Gastroesophageal sphincter (tissue), 4 donors: ENCODE measurements around the gene BPTF. TPM values are rescaled to one million over a fixed set of nuclear protein-coding genes. Genes with fewer than 3 reads are reported as not detected.
A peak's percentile ranks its signal among the peaks of the same experiment; 100 is the strongest.

ENCODE experiments used
- ATAC-seq: fragments of 150-250 bp; one replicate; pipeline ENCODE4 v1.9.1; 2016; ENCODE audit warnings: mild to moderate bottlenecking, moderate library complexity
- H3K27ac ChIP-seq, 4 donors: fragments of 200-600 bp; sonication (generic) in 3 of 4; 1 replicate in 3 of 4; 2 replicates in 1 of 4; pipeline ENCODE4 v1.5.1; 2016 to 2019
- H3K27me3 ChIP-seq: fragments of 200-600 bp; sonication (generic); one replicate; pipeline ENCODE4 v1.5.1; 2019
- H3K36me3 ChIP-seq, 2 donors: fragments of 200-600 bp; sonication (generic); one replicate each; pipeline ENCODE4 v1.5.1; 2019; ENCODE audit warnings: control low read depth in 1 of 2
- H3K4me1 ChIP-seq, 3 donors: fragments of 200-600 bp; sonication (generic); 1 replicate in 2 of 3; 2 replicates in 1 of 3; pipeline ENCODE4 v1.5.1; 2016 to 2019; ENCODE audit warnings: control low read depth in 2 of 3
- H3K4me3 ChIP-seq, 2 donors: fragments of 200-600 bp; sonication (generic); one replicate each; pipeline ENCODE4 v1.5.1; 2019; ENCODE audit warnings: mild to moderate bottlenecking in 1 of 2, moderate library complexity in 1 of 2
- H3K9me3 ChIP-seq, 3 donors: fragments of 200-600 bp; sonication (generic); one replicate each; pipeline ENCODE4 v1.5.1; 2017 to 2019; ENCODE audit warnings: control low read depth in 2 of 3
- CTCF ChIP-seq, 4 experiments: fragments of 200-600 bp in 2 of 4; fragments of 450-650 bp in 2 of 4; sonication (generic) in 1 of 4; IDR thresholded peaks; one replicate each; pipeline ENCODE4 v1.5.1; 2017 to 2019; ENCODE audit warnings: antibody characterized with exemption in 4 of 4, mild to moderate bottlenecking in 2 of 4, moderate library complexity in 2 of 4
- EP300 ChIP-seq: sonication (generic); formaldehyde crosslinking; IDR thresholded peaks from one replicate; pipeline ENCODE4 v1.6.1; 2017; ENCODE audit warnings: antibody characterized with exemption, mild to moderate bottlenecking
- POLR2A ChIP-seq, 2 donors: fragments of 450-650 bp; IDR thresholded peaks; one replicate each; pipeline ENCODE4 v1.6.1; 2017; ENCODE audit warnings: antibody characterized with exemption in 2 of 2, mild to moderate bottlenecking in 2 of 2, moderate library complexity in 1 of 2
- POLR2AphosphoS5 ChIP-seq: sonication (generic); formaldehyde crosslinking; IDR thresholded peaks from one replicate; pipeline ENCODE4 v1.6.1; 2017; ENCODE audit warnings: antibody characterized with exemption
- WGBS, 2 donors: methylation state at CpG; one replicate each; pipeline ENCODE4 v1.1.5; 2018; ENCODE audit warnings: low coverage in 1 of 2; 5-methylcytosine and 5-hydroxymethylcytosine counted together
- total RNA-seq, 4 donors: library from RNA; depleted of rRNA; stranded (reverse); fragments of >200 nt; gene quantifications; one replicate each; pipeline ENCODE4 v1.1.0, GENCODE V29; 2016

Gene BPTF
- total RNA-seq, 4 donors from 2014 or later, result 55.5 to 74.5 (median 68.3) TPM

- H3K27me3 ChIP-seq, result no peaks in the 10 kb centered on the region
- no peak for ATAC-seq
- WGBS, 2 donors, result 89 to 90% methylated on average over 2 to 3 of the region's 3 CpGs
- no peaks in the 10 kb centered on the region for H3K9me3 ChIP-seq
- peaks cover 0 to 6% (median 0%) of the 10 kb centered on the region in 3 donors for H3K4me1 ChIP-seq
- TF ChIP-seq CTCF (IDR thresholded peaks at IDR 0.05) (no peak), EP300 (no peak)
- peaks cover 0 to 45% of the 10 kb centered on the region in 2 donors for H3K36me3 ChIP-seq
- no peak overlapping the region for H3K4me3 ChIP-seq
- H3K27ac ChIP-seq, result no peak overlapping the region
Observed at GRCh38 chr17:67983383-67983688, 158.0 kb downstream of the BPTF start.

GRCh38 chr17:67990909-67991308, 165.6 kb downstream of the BPTF start:
- no peak overlapping the region for H3K27ac ChIP-seq
- no peak for ATAC-seq
- H3K4me3 ChIP-seq, result no peak overlapping the region
- 84 to 97% methylated on average over 4 of the region's 4 CpGs for WGBS, 2 donors
- H3K9me3 ChIP-seq, result no peaks in the 10 kb centered on the region
- peaks cover 3 to 25% (median 5%) of the 10 kb centered on the region in 3 donors for H3K4me1 ChIP-seq
- TF ChIP-seq CTCF (IDR thresholded peaks at IDR 0.05), result no peak
- TF ChIP-seq POLR2A (IDR thresholded peaks at IDR 0.05), result no peak
- no peak for TF ChIP-seq POLR2AphosphoS5
- TF ChIP-seq EP300, result no peak
- no peaks in the 10 kb centered on the region for H3K36me3 ChIP-seq
- no peaks in the 10 kb centered on the region for H3K27me3 ChIP-seq

- H3K9me3 ChIP-seq, result no peaks in the 10 kb centered on the region
- no peaks in the 10 kb centered on the region for H3K36me3 ChIP-seq
- H3K27me3 ChIP-seq, result no peaks in the 10 kb centered on the region
- ATAC-seq, result no peak
- H3K27ac ChIP-seq, result peak overlapping the region; percentile 91 to 97 (median 95)
- H3K4me3 ChIP-seq, result peak overlapping the region; percentile 81 to 89
- 28 to 31% methylated on average over 7 of the region's 18 CpGs for WGBS, 2 donors
- peaks cover 3 to 32% (median 10%) of the 10 kb centered on the region in 3 donors for H3K4me1 ChIP-seq
- TF ChIP-seq CTCF (IDR thresholded peaks at IDR 0.05) (peak in 1 of 4 experiments; percentile 5), POLR2A (IDR thresholded peaks at IDR 0.05) (no peak)
Observed at GRCh38 chr17:67992548-67993152, 167.3 kb downstream of the BPTF start.

- TF ChIP-seq POLR2AphosphoS5 (peak; percentile 10), POLR2A (IDR thresholded peaks at IDR 0.05) (peak; percentile 71 to 74), CTCF (IDR thresholded peaks at IDR 0.05) (peak in 3 of 4 experiments; percentile 4 to 36 (median 34)), EP300 (no peak)
- peak; percentile 94 for ATAC-seq
- WGBS, 2 donors, result 0% methylated on average over 1 of the region's 144 CpGs; no CpG with 5 or more reads in 1 of the 2 donors
- Histone ChIP-seq H3K4me3 (peak overlapping the region; percentile 81 to 98), H3K27ac (peak overlapping the region; percentile 94 to 100 (median 97)), H3K4me1 (peaks cover 3 to 32% (median 10%) of the 10 kb centered on the region in 3 donors), H3K36me3 (no peaks in the 10 kb centered on the region), H3K9me3 (no peaks in the 10 kb centered on the region), H3K27me3 (no peaks in the 10 kb centered on the region)
Observed at GRCh38 chr17:67993153-67993997, 168.1 kb downstream of the BPTF start.

GRCh38 chr17:67993998-67994361, 168.7 kb downstream of the BPTF start:
- no peak for ATAC-seq
- TF ChIP-seq CTCF (IDR thresholded peaks at IDR 0.05) (no peak), POLR2A (IDR thresholded peaks at IDR 0.05) (no peak), EP300 (no peak), POLR2AphosphoS5 (no peak)
- Histone ChIP-seq H3K27me3 (no peaks in the 10 kb centered on the region), H3K27ac (peak overlapping the region; percentile 94 to 100 (median 97)), H3K4me1 (peaks cover 3 to 32% (median 10%) of the 10 kb centered on the region in 3 donors), H3K9me3 (no peaks in the 10 kb centered on the region), H3K36me3 (no peaks in the 10 kb centered on the region), H3K4me3 (peak overlapping the region; percentile 81 to 98)
- WGBS, 2 donors, result 2 to 3% methylated on average over 18 to 19 of the region's 21 CpGs
